Vein endothelial cell (primary cell): ENCODE measurements around the gene ZNF19. TPM values are rescaled to one million over a fixed set of nuclear protein-coding genes. Genes with fewer than 3 reads are reported as not detected.

Source experiments
- total RNA-seq: library from RNA; depleted of rRNA; stranded (reverse); fragments of >200 nt; gene quantifications from 2 replicates; pipeline ENCODE4 v1.2.3, GENCODE V29; 2012

The ZNF19 gene
- total RNA-seq = 2.6 and 4.2 TPM in 2 replicates

GRCh38 chr16:71489122-71489521, at the start of gene ZNF19:
Gene ZNF19 (minus strand): TSS chr16:71489324. CDS start chr16:71482114, 7,210 bp downstream.

DNA sequence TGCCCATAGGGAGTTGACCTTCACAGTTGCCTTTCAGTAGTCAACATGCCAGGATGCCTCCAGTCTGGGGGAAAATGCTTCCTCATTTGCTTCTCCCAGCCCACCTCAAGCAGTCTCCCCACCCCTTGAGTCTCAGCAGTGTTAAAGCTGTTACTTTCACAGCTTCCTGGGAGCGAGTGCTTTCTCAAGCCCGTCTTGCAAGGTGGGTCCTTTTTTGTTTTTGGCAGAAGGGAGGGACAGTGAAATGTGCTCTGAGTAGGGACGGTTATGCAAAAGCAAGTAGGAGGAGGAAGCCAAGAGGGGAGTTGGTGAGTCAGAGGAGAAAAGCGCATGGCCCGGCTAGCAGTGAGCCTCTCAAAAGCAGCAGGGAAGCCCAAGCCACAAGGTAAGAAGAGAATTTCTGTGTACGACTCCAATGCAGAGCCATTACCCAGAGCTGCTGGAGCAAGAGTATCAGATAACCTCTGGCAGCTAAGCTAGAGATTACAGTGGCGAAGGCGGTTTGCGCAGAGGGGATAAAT, 37.0 kb upstream of the ZNF19 start, which contains the start of gene CHST4:
Gene CHST4, plus strand, starts transcription at position 316 of the 521 bp plus-strand sequence. CDS start 10,252 bp downstream, outside the sequence.

DNA sequence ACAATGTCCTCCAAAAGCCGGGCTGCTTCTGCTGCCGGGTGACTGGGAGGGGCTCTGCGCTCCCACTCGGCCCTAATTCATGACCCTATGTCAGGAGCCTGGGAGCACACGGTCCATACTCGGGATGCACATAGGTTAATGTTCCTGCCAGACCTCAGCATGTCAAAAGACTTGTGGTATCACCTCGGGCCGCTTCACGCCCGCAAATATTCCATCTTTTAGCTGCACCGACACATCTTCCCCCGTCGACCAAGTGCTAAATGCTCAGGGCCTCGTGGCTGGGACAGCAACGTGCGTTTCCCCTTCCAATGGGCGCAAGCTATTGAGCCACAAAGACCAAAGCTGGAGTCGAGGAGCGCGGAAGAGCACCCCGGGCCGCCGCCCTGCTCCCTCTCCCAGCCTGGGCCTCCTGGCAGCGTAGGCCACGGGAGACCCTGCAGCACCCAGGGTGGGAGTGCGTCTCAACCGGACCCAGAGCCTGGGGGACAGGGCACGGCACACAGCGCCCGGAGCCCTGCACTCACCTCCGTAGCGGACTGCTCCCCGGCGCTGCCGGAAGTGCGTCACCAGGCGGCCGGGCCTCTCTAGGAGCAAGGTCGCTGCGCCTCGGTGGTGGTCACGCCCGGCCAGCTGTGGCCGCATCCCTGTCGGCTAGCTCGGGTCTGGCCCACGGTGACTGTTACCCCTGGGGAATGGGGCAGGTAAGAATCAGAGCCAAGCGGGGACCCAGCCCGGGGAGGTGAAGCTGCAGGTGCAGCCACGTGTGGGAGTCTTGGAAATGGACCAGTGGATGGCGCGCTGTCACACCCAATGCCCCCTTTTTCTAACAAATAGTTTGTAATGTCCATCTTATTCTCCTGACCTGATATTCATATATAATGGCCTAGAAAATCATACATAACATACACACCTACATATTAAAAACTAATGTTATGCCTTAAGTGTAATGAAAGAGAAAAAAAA, 27.2 kb downstream of the ZNF19 start, which contains the start of gene ZNF23:
Gene ZNF23, minus strand, starts transcription at position 562 of the 963 bp plus-strand sequence. CDS start 5,451 bp downstream, outside the sequence.

GRCh38 chr16:71442051-71442440, 47.1 kb downstream of the ZNF19 start, which contains the start of gene TLE7:
Gene TLE7 (minus strand): TSS chr16:71442054. CDS start chr16:71433324, 8,730 bp downstream.

Other genes starting within 250 kb of the ZNF19 start
- gene CMTR2, start 199.9 kb downstream of the ZNF19 start, total RNA-seq = 30.7 and 41.4 TPM in 2 replicates
- not detected in 2 replicates for gene CALB2, start 130.6 kb downstream of the ZNF19 start, total RNA-seq
- gene TLE7, start 47.3 kb downstream of the ZNF19 start, total RNA-seq = not detected in 2 replicates
- 3.6 and 4.0 TPM in 2 replicates for gene ZNF23, start 27.1 kb downstream of the ZNF19 start, total RNA-seq
- gene CHST4, start 37.1 kb upstream of the ZNF19 start, total RNA-seq = not detected in 2 replicates
- not detected in 2 replicates for gene TAT, start 87.8 kb upstream of the ZNF19 start, total RNA-seq
- gene MARVELD3, start 136.9 kb upstream of the ZNF19 start, total RNA-seq = under 0.01 TPM in 1 of 2 replicates, not detected in the other
- gene PHLPP2, start 235.4 kb upstream of the ZNF19 start, total RNA-seq = 6.9 and 8.3 TPM in 2 replicates